K562 (cell line): Measurements from ENCODE around the gene TMEM107. TPM values are rescaled to one million over a fixed set of nuclear protein-coding genes. Genes with fewer than 3 reads are reported as not detected.
A peak's percentile ranks its signal among the peaks of the same experiment; 100 is the strongest.

Source experiments
- ATF2 ChIP-seq: sonication (generic); formaldehyde crosslinking; IDR thresholded peaks from 2 replicates; pipeline ENCODE4 v1.8.1; 2022; ENCODE audit warnings: missing genetic modification reagents
- BRF1 ChIP-seq: IDR thresholded peaks from 3 replicates; pipeline ENCODE4 v1.6.1; 2011; ENCODE audit warnings: borderline replicate concordance, mild to moderate bottlenecking; ENCODE audit not compliant: insufficient read length; ENCODE audit errors: extremely low read depth
- DACH1 ChIP-seq: fragments of 450-650 bp; IDR thresholded peaks from 2 replicates; pipeline ENCODE4 v1.6.1; 2018; ENCODE audit not compliant: partially characterized antibody
- ELK1 ChIP-seq: sonication (generic); formaldehyde crosslinking; IDR thresholded peaks from 2 replicates; pipeline ENCODE4 v1.8.1; 2022; ENCODE audit warnings: missing genetic modification reagents
- ETV1 ChIP-seq: fragments of 450-650 bp; conservative IDR thresholded peaks from 2 replicates; pipeline ENCODE4 v1.6.1; 2016; ENCODE audit warnings: missing genetic modification characterization, control low read depth, low read depth, missing compliant biosample characterization
- GABPB2 ChIP-seq: fragments of 250-450 bp; sonication (Bioruptor Pico); conservative IDR thresholded peaks from 2 replicates; pipeline ENCODE4 v1.5.1; 2021; ENCODE audit warnings: mild to moderate bottlenecking
- GATA2 ChIP-seq: sonication (generic); formaldehyde crosslinking; IDR thresholded peaks from 2 replicates; pipeline ENCODE4 v1.4.0; 2020; ENCODE audit warnings: mild to moderate bottlenecking, missing genetic modification reagents
- HINFP ChIP-seq: fragments of 450-650 bp; conservative IDR thresholded peaks from 2 replicates; pipeline ENCODE4 v1.6.1; 2016; ENCODE audit warnings: missing genetic modification characterization, low read depth, mild to moderate bottlenecking, control low read depth, missing compliant biosample characterization
- KLF13 ChIP-seq: fragments of 450-650 bp; IDR thresholded peaks from 2 replicates; pipeline ENCODE4 v1.6.1; 2016; ENCODE audit warnings: missing genetic modification characterization, low read depth, mild to moderate bottlenecking, missing compliant biosample characterization, moderate library complexity, borderline replicate concordance
- MED1 ChIP-seq: sonication (generic); formaldehyde crosslinking; IDR thresholded peaks from 2 replicates; pipeline ENCODE4 v1.8.1; 2023; ENCODE audit warnings: missing genetic modification reagents, borderline replicate concordance
- MTA3 ChIP-seq: fragments of 450-650 bp; formaldehyde crosslinking; IDR thresholded peaks from 2 replicates; pipeline ENCODE4 v1.6.1; 2017; ENCODE audit warnings: mild to moderate bottlenecking, borderline replicate concordance
- SIN3A ChIP-seq, 2 experiments: fragments of 150-350 bp in 1 of 2; IDR thresholded peaks; 2 replicates each; pipeline ENCODE4 v1.6.1; 2011 to 2016; ENCODE audit warnings: borderline replicate concordance in 2 of 2, low read depth in 2 of 2, low read length in 2 of 2, mild to moderate bottlenecking in 2 of 2, moderate library complexity in 2 of 2; ENCODE audit not compliant: control insufficient read depth in 1 of 2
- USF2 ChIP-seq: sonication (generic); formaldehyde crosslinking; IDR thresholded peaks from 2 replicates; pipeline ENCODE4 v1.5.0; 2020; ENCODE audit warnings: missing genetic modification reagents
- ZFPM2 ChIP-seq: fragments of 250-450 bp; sonication (Bioruptor Pico); IDR thresholded peaks from 2 replicates; pipeline ENCODE4 v1.5.1; 2022; ENCODE audit warnings: mild to moderate bottlenecking
- ZNF408 ChIP-seq: fragments of 250-450 bp; sonication (Bioruptor Pico); IDR thresholded peaks from 2 replicates; pipeline ENCODE4 v1.4.0; 2020; ENCODE audit warnings: low read depth, mild to moderate bottlenecking, moderate library complexity
- ZNF592 ChIP-seq: fragments of 450-650 bp; IDR thresholded peaks from 2 replicates; pipeline ENCODE4 v1.6.1; 2017; ENCODE audit warnings: antibody characterized with exemption, mild to moderate bottlenecking
- polyA plus RNA-seq, 8 experiments: library from polyadenylated mRNA; depleted of rRNA in 4 of 8; stranded (reverse) in 5 of 8; unstranded in 3 of 8; fragments of >200 nt; fragmentation: Nextera tagmentation in 2 of 8; fragmentation: Illumina TruSeq in 1 of 8; extraction: Ambion mirVana in 2 of 8; extraction: Trizol in 1 of 8; gene quantifications; 2 replicates each; pipeline versions ENCODE4 v1.2.1 to v1.2.3, GENCODE V29; 2011 to 2014; ENCODE audit warnings: inconsistent platforms in 1 of 8, missing spikeins in 1 of 8
- total RNA-seq, 7 experiments: library from RNA; depleted of rRNA in 6 of 7; stranded (reverse); fragments of >200 nt in 6 of 7; fragmentation: Illumina TruSeq in 2 of 7; extraction: Trizol in 2 of 7; gene quantifications; 2 replicates each; pipeline versions ENCODE4 v1.2.1 to v1.2.3, GENCODE V29; 2011 to 2021; ENCODE audit warnings: low replicate concordance in 1 of 7

The TMEM107 gene
- total and polyA plus RNA-seq, 9 of the 15 experiments (the other 6 are each of a cell fraction or from before 2014, with no cell fraction given) = 7.1 to 26.2 (median 16.9) TPM

GRCh38 chr17:8209907-8210760 lies 34.0 kb upstream of the TMEM107 start, which contains the start of gene AURKB (continued):
- no peak for TF ChIP-seq HINFP (tag)
- peak; percentile 48 for TF ChIP-seq ETV1 (tag)
- no peak for TF ChIP-seq GATA2 (CRISPR knock-in tag)
- TF ChIP-seq ATF2 = no peak
- TF ChIP-seq BRF1 = no peak
- TF ChIP-seq ZFPM2 = no peak
- no peak for TF ChIP-seq USF2 (CRISPR knock-in tag)
- no peak for TF ChIP-seq ZNF592
- TF ChIP-seq MED1 (CRISPR knock-in tag) = no peak
- TF ChIP-seq ZNF408 (CRISPR knock-in tag) = no peak
- TF ChIP-seq SIN3A (IDR thresholded peaks at IDR 0.05; ENCODE audit: borderline replicate concordance in 2 of 2, control insufficient read depth in 1 of 2, low read depth in 2 of 2, low read length in 2 of 2) = peak; percentile 74 to 83
- no peak for TF ChIP-seq GABPB2 (CRISPR knock-in tag)
- no peak for TF ChIP-seq ELK1 (CRISPR knock-in tag)
- peak; percentile 51; the same call in 1 of the 2 replicates for TF ChIP-seq MTA3
- TF ChIP-seq DACH1 = no peak
- TF ChIP-seq KLF13 (tag) = no peak
